Measurements from ENCODE around the gene MSN. TPM values are rescaled to one million over a fixed set of nuclear protein-coding genes. Genes with fewer than 3 reads are reported as not detected.

The MSN gene
- polyA plus RNA-seq, 1 donor (not counting 4 experiments of a cell fraction or from before 2014, with no cell fraction given) = 421 TPM

DNA sequence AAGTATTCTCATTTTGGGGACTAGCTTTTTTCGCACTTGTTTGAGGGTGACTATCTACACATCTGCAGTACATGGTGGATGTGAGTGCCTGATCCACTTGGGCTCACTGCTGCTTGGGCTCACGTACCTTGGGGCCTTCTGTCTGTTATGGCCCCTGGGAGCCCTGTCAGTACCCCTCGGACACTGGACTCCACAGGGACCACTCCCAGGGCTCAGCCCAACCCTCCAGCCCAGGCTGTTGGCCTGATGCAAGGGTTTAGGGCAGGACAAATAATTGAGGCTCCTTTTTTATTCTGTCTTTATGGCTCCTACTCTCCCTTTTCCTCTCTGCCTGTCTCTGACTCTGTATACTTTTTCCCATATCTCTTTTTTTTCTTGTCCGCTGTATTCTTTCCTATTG is 32.7 kb upstream of the MSN start:
- FAIRE-seq = no peak
- no peak for TF ChIP-seq EZH2 (IDR thresholded peaks at IDR 0.05; ENCODE audit: low read length)
- TF ChIP-seq, protein P1, sequence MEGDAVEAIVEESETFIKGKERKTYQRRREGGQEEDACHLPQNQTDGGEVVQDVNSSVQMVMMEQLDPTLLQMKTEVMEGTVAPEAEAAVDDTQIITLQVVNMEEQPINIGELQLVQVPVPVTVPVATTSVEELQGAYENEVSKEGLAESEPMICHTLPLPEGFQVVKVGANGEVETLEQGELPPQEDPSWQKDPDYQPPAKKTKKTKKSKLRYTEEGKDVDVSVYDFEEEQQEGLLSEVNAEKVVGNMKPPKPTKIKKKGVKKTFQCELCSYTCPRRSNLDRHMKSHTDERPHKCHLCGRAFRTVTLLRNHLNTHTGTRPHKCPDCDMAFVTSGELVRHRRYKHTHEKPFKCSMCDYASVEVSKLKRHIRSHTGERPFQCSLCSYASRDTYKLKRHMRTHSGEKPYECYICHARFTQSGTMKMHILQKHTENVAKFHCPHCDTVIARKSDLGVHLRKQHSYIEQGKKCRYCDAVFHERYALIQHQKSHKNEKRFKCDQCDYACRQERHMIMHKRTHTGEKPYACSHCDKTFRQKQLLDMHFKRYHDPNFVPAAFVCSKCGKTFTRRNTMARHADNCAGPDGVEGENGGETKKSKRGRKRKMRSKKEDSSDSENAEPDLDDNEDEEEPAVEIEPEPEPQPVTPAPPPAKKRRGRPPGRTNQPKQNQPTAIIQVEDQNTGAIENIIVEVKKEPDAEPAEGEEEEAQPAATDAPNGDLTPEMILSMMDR (optimal IDR thresholded peaks at IDR 0.05 in 1 of 3, IDR thresholded peaks at IDR 0.05 in 1 of 3, conservative IDR thresholded peaks at IDR 0.05 in 1 of 3; ENCODE audit: extremely low read depth in 1 of 3, insufficient read depth in 2 of 3, low read length in 3 of 3) = no peak
- Histone ChIP-seq H3K36me3 (ENCODE audit: control insufficient read depth in 2 of 2, extremely low read depth in 1 of 2, insufficient read depth in 2 of 2, low read length in 2 of 2) (no peaks in the 10 kb centered on the region), H3K27me3 (ENCODE audit: control insufficient read depth, extremely low read depth, insufficient read depth, low read length) (no peaks in the 10 kb centered on the region), H3K9me3 (ENCODE audit: control insufficient read depth, low read depth, low read length) (no peaks in the 10 kb centered on the region), H4K20me1 (ENCODE audit: control insufficient read depth, extremely low read depth, insufficient read depth, low read length) (no peaks in the 10 kb centered on the region), H3K9ac (ENCODE audit: control insufficient read depth, extremely low read depth, insufficient read depth, low read length) (no peak overlapping the region), H3K27ac (ENCODE audit: control insufficient read depth, insufficient read depth, low read length) (no peak overlapping the region), H3K79me2 (ENCODE audit: control insufficient read depth, insufficient read depth, low read length) (no peaks in the 10 kb centered on the region), H3K4me2 (ENCODE audit: control insufficient read depth, extremely low read depth, insufficient read depth, low read depth, low read length) (no peak overlapping the region), H3K4me3 (ENCODE audit: control insufficient read depth in 2 of 3, extremely low read depth in 1 of 3, insufficient read depth in 2 of 3, low read depth in 1 of 3, low read length in 3 of 3) (no peak overlapping the region), H3K4me1 (ENCODE audit: control insufficient read depth, extremely low read depth, insufficient read depth, low read length) (no peaks in the 10 kb centered on the region), H2AFZ (ENCODE audit: control insufficient read depth, low read length) (no peak overlapping the region), H3K9me1 (ENCODE audit: control insufficient read depth, extremely low read depth, insufficient read depth, low read length) (no peaks in the 10 kb centered on the region)
- no peak for DNase-seq (ENCODE audit: low read depth, low spot score)
- dilution Hi-C loops (cut with MboI; ENCODE audit: extremely low pct_ligation_motif_present, low sequenced_read_pairs) = no loop called here

DNA sequence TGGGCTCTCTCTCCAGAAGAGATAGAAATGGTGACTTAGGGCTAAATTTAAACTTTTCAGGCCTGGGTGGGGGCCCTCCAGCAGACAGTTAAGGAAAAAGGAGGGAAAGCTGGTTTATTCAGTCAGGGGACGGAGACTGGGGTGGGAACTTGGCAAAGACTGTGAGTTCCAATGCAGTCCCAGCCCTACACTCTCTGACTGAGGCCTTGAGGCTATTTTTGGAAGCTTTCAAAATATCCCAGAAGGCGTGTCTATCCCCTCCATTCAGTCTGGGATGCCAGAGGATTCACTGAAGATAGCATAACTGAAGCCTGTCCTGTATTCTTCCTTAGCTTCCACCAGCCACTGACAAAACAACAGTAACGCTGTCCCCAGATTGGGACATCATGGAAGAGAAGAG is 32.1 kb upstream of the MSN start:
- TF ChIP-seq, protein P1 (optimal IDR thresholded peaks at IDR 0.05 in 1 of 3, IDR thresholded peaks at IDR 0.05 in 1 of 3, conservative IDR thresholded peaks at IDR 0.05 in 1 of 3; ENCODE audit: extremely low read depth in 1 of 3, insufficient read depth in 2 of 3, low read length in 3 of 3) = no peak
- no peak for TF ChIP-seq EZH2 (IDR thresholded peaks at IDR 0.05; ENCODE audit: low read length)
- no peak overlapping the region for H3K4me3 ChIP-seq (ENCODE audit: control insufficient read depth in 2 of 3, extremely low read depth in 1 of 3, insufficient read depth in 2 of 3, low read depth in 1 of 3, low read length in 3 of 3)
- no peaks in the 10 kb centered on the region for H3K4me1 ChIP-seq (ENCODE audit: control insufficient read depth, extremely low read depth, insufficient read depth, low read length)
- H3K27ac ChIP-seq (ENCODE audit: control insufficient read depth, insufficient read depth, low read length) = no peak overlapping the region
- H3K36me3 ChIP-seq (ENCODE audit: control insufficient read depth in 2 of 2, extremely low read depth in 1 of 2, insufficient read depth in 2 of 2, low read length in 2 of 2) = no peaks in the 10 kb centered on the region
- no peaks in the 10 kb centered on the region for H4K20me1 ChIP-seq (ENCODE audit: control insufficient read depth, extremely low read depth, insufficient read depth, low read length)
- H3K4me2 ChIP-seq (ENCODE audit: control insufficient read depth, extremely low read depth, insufficient read depth, low read depth, low read length) = no peak overlapping the region
- no peak for FAIRE-seq
- H3K79me2 ChIP-seq (ENCODE audit: control insufficient read depth, insufficient read depth, low read length) = no peaks in the 10 kb centered on the region
- no peak for DNase-seq (ENCODE audit: low read depth, low spot score)
- no peaks in the 10 kb centered on the region for H3K27me3 ChIP-seq (ENCODE audit: control insufficient read depth, extremely low read depth, insufficient read depth, low read length)
- no peaks in the 10 kb centered on the region for H3K9me3 ChIP-seq (ENCODE audit: control insufficient read depth, low read depth, low read length)
- dilution Hi-C loops (cut with MboI; ENCODE audit: extremely low pct_ligation_motif_present, low sequenced_read_pairs) = no loop called here
- H3K9me1 ChIP-seq (ENCODE audit: control insufficient read depth, extremely low read depth, insufficient read depth, low read length) = no peaks in the 10 kb centered on the region
- no peak overlapping the region for H2AFZ ChIP-seq (ENCODE audit: control insufficient read depth, low read length)
- H3K9ac ChIP-seq (ENCODE audit: control insufficient read depth, extremely low read depth, insufficient read depth, low read length) = no peak overlapping the region

All from keratinocyte (primary cell).